K562 (cell line): ENCODE results near the gene PTK7. TPM values are rescaled to one million over a fixed set of nuclear protein-coding genes. Genes with fewer than 3 reads are reported as not detected.
A peak's percentile ranks its signal among the peaks of the same experiment; 100 is the strongest.

ENCODE experiments used
- CTCFL ChIP-seq: IDR thresholded peaks from 2 replicates; pipeline ENCODE4 v1.6.1; 2011; ENCODE audit warnings: borderline replicate concordance, low read depth, mild to moderate bottlenecking, moderate library complexity, low read length; ENCODE audit not compliant: insufficient read depth, poor library complexity, severe bottlenecking
- ETS2 ChIP-seq: IDR thresholded peaks from 2 replicates; pipeline ENCODE4 v1.6.1; 2016; ENCODE audit warnings: borderline replicate concordance, missing genetic modification characterization, mild to moderate bottlenecking, moderate library complexity, missing compliant biosample characterization; ENCODE audit not compliant: poor library complexity, severe bottlenecking
- FOXP1 ChIP-seq: sonication (generic); formaldehyde crosslinking; IDR thresholded peaks from 2 replicates; pipeline ENCODE4 v1.8.0; 2022; ENCODE audit warnings: mild to moderate bottlenecking, missing genetic modification reagents
- HDAC1 ChIP-seq, 2 experiments: fragments of 450-650 bp; IDR thresholded peaks; 2 replicates each; pipeline ENCODE4 v1.6.1; 2016 to 2017; ENCODE audit warnings: inconsistent platforms in 1 of 2, mild to moderate bottlenecking in 1 of 2, moderate library complexity in 1 of 2
- HEY1 ChIP-seq: fragments of 250-450 bp; sonication (Bioruptor Pico); IDR thresholded peaks from 2 replicates; pipeline ENCODE4 v1.5.0; 2020; ENCODE audit warnings: mild to moderate bottlenecking, moderate library complexity, borderline replicate concordance
- ID3 ChIP-seq, 2 experiments: fragments of 250-450 bp in 1 of 2; fragments of 450-650 bp in 1 of 2; sonication (Bioruptor Pico) in 1 of 2; IDR thresholded peaks; 2 replicates each; pipeline versions ENCODE4 v1.6.1 to v1.8.0; 2016 to 2021; ENCODE audit warnings: mild to moderate bottlenecking in 2 of 2, moderate library complexity in 2 of 2, missing compliant biosample characterization in 1 of 2, missing genetic modification characterization in 1 of 2
- KDM4B ChIP-seq, 2 experiments: fragments of 450-650 bp in 1 of 2; sonication (generic) in 1 of 2; IDR thresholded peaks; 2 replicates each; pipeline ENCODE4 v1.6.1; 2016 to 2017; ENCODE audit warnings: borderline replicate concordance in 2 of 2, antibody characterized with exemption in 1 of 2, low read depth in 1 of 2, mild to moderate bottlenecking in 1 of 2
- MIER1 ChIP-seq: fragments of 450-650 bp; IDR thresholded peaks from 2 replicates; pipeline ENCODE4 v1.6.1; 2016; ENCODE audit warnings: antibody characterized with exemption, mild to moderate bottlenecking, low read depth
- MLLT1 ChIP-seq, 2 experiments: fragments of 450-650 bp; IDR thresholded peaks; 2 replicates each; pipeline ENCODE4 v1.6.1; 2016
- NR2C2 ChIP-seq, 2 experiments: fragments of 200-800 bp in 1 of 2; sonication (Bioruptor generic) in 1 of 2; sonication (generic) in 1 of 2; formaldehyde crosslinking in 1 of 2; IDR thresholded peaks; 2 replicates each; pipeline versions ENCODE4 v1.6.1 to v1.8.0; 2016 to 2022; ENCODE audit warnings: mild to moderate bottlenecking in 1 of 2, missing compliant biosample characterization in 1 of 2, missing genetic modification characterization in 1 of 2, missing genetic modification reagents in 1 of 2
- PHB2 ChIP-seq: fragments of 450-650 bp; IDR thresholded peaks from 2 replicates; pipeline ENCODE4 v1.6.1; 2017; ENCODE audit warnings: low read depth
- RB1 ChIP-seq: fragments of 450-650 bp; IDR thresholded peaks from 2 replicates; pipeline ENCODE4 v1.6.1; 2017; ENCODE audit warnings: low read depth, mild to moderate bottlenecking
- RBM34 ChIP-seq: fragments of 200-400 bp; formaldehyde crosslinking; IDR thresholded peaks from 2 replicates; pipeline ENCODE4 v1.6.1; 2018; ENCODE audit warnings: low read length, borderline replicate concordance; ENCODE audit not compliant: insufficient read depth
- SMARCA4 ChIP-seq: fragments of 450-650 bp; IDR thresholded peaks from 2 replicates; pipeline ENCODE4 v1.6.1; 2016
- SMARCB1 ChIP-seq: IDR thresholded peaks from 2 replicates; pipeline ENCODE4 v1.6.1; 2011; ENCODE audit warnings: improper control_type of control experiment, low read depth; ENCODE audit not compliant: insufficient read length
- TCF3 ChIP-seq: sonication (generic); formaldehyde crosslinking; IDR thresholded peaks from 2 replicates; pipeline ENCODE4 v1.4.0; 2020; ENCODE audit warnings: mild to moderate bottlenecking, missing genetic modification reagents
- TFAP4 ChIP-seq: sonication (generic); formaldehyde crosslinking; IDR thresholded peaks from 2 replicates; pipeline ENCODE4 v1.8.0; 2022; ENCODE audit warnings: missing genetic modification reagents, mild to moderate bottlenecking, moderate library complexity, borderline replicate concordance
- ZFP91 ChIP-seq: sonication (generic); formaldehyde crosslinking; IDR thresholded peaks from 2 replicates; pipeline ENCODE4 v1.8.0; 2022; ENCODE audit warnings: mild to moderate bottlenecking, missing genetic modification reagents
- ZNF174 ChIP-seq: fragments of 250-450 bp; sonication (Bioruptor Pico); IDR thresholded peaks from 2 replicates; pipeline ENCODE4 v1.4.0; 2020; ENCODE audit warnings: mild to moderate bottlenecking
- polyA plus RNA-seq, 8 experiments: library from polyadenylated mRNA; depleted of rRNA in 4 of 8; stranded (reverse) in 5 of 8; unstranded in 3 of 8; fragments of >200 nt; fragmentation: Nextera tagmentation in 2 of 8; fragmentation: Illumina TruSeq in 1 of 8; extraction: Ambion mirVana in 2 of 8; extraction: Trizol in 1 of 8; gene quantifications; 2 replicates each; pipeline versions ENCODE4 v1.2.1 to v1.2.3, GENCODE V29; 2011 to 2014; ENCODE audit warnings: inconsistent platforms in 1 of 8, missing spikeins in 1 of 8
- total RNA-seq, 7 experiments: library from RNA; depleted of rRNA in 6 of 7; stranded (reverse); fragments of >200 nt in 6 of 7; fragmentation: Illumina TruSeq in 2 of 7; extraction: Trizol in 2 of 7; gene quantifications; 2 replicates each; pipeline versions ENCODE4 v1.2.1 to v1.2.3, GENCODE V29; 2011 to 2021; ENCODE audit warnings: low replicate concordance in 1 of 7

PTK7 gene
- total and polyA plus RNA-seq, 9 of the 15 experiments (the other 6 are each of a cell fraction or from before 2014, with no cell fraction given) = 0.20 to 6.8 (median 4.2) TPM

- peak; percentile 80 for TF ChIP-seq TFAP4
- TF ChIP-seq ETS2 = no peak
- no peak for TF ChIP-seq KDM4B (IDR thresholded peaks at IDR 0.05; ENCODE audit: borderline replicate concordance in 2 of 2, low read depth in 1 of 2)
- no peak for TF ChIP-seq RBM34
- peak; percentile 81; the same call in 1 of the 2 replicates for TF ChIP-seq ZNF174
- TF ChIP-seq TCF3 = peak; percentile 15; the same call in 1 of the 2 replicates
- peak; percentile 89 for TF ChIP-seq FOXP1
- no peak for TF ChIP-seq MIER1
- peak in 1 of 2 experiments; percentile 78; a peak in 2 of 4 replicates for TF ChIP-seq HDAC1 (IDR thresholded peaks at IDR 0.05)
- TF ChIP-seq PHB2 = no peak
- TF ChIP-seq HEY1 = peak; percentile 77; the same call in 1 of the 2 replicates
- no peak for TF ChIP-seq ID3 (CRISPR knock-in tag; IDR thresholded peaks at IDR 0.05)
- TF ChIP-seq ID3 (tag; IDR thresholded peaks at IDR 0.05) = peak; percentile 50; the same call in 1 of the 2 replicates
- TF ChIP-seq SMARCB1 = peak; percentile 61
- TF ChIP-seq ZFP91 (CRISPR knock-in tag) = no peak
- no peak for TF ChIP-seq NR2C2 (CRISPR knock-in tag; IDR thresholded peaks at IDR 0.05)
- peak; percentile 70; the same call in 1 of the 2 replicates for TF ChIP-seq NR2C2 (tag; IDR thresholded peaks at IDR 0.05)
- TF ChIP-seq MLLT1 (IDR thresholded peaks at IDR 0.05) = peak; percentile 37 to 65; a peak in 2 of 4 replicates
- peak; percentile 84 for TF ChIP-seq RB1
- peak; percentile 12 for TF ChIP-seq CTCFL
- peak; percentile 28; the same call in 1 of the 2 replicates for TF ChIP-seq SMARCA4
Measured at GRCh38 chr6:43053545-43054205, 22.4 kb upstream of the PTK7 start, which contains the start of gene CUL7 (continued).
